ENCODE measurements around the gene LGALS8.

LGALS8 gene

DNA sequence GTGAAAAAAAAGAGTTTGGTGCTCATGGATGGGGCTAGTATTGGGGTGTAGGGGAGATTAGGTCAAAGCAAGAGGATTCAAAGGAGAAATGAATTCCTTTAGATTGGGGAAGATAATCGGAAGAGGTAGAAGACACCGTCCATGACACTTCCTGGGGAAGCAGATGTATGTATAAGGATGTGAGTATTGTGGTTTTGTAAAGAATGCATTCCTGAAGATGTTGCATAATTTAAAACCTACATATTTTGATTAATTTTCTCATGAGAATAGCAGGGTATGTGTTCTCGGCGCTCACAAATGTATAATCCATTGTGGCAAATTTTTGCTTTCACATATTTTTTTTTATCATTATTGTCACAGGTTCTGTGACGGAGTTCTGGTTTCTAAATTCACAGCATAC, 5.5 kb upstream of the LGALS8 start:
- no peak for TF ChIP-seq CTCF (IDR thresholded peaks at IDR 0.05; ENCODE audit: borderline replicate concordance, control extremely low read depth, extremely low read depth, insufficient read depth, missing control alignments)
- in situ Hi-C loops (cut with MboI; ENCODE audit: low sequenced_read_pairs, unreplicated experiment), result no loop called here
- no peak for DNase-seq (ENCODE audit: low spot score)

- no peak for DNase-seq (ENCODE audit: low spot score)
- no peak for TF ChIP-seq CTCF (IDR thresholded peaks at IDR 0.05; ENCODE audit: borderline replicate concordance, control extremely low read depth, extremely low read depth, insufficient read depth, missing control alignments)
- in situ Hi-C loops (cut with MboI; ENCODE audit: low sequenced_read_pairs, unreplicated experiment), result no loop called here
Measured at GRCh38 chr1:236520445-236521005, 3.3 kb upstream of the LGALS8 start.

DNA sequence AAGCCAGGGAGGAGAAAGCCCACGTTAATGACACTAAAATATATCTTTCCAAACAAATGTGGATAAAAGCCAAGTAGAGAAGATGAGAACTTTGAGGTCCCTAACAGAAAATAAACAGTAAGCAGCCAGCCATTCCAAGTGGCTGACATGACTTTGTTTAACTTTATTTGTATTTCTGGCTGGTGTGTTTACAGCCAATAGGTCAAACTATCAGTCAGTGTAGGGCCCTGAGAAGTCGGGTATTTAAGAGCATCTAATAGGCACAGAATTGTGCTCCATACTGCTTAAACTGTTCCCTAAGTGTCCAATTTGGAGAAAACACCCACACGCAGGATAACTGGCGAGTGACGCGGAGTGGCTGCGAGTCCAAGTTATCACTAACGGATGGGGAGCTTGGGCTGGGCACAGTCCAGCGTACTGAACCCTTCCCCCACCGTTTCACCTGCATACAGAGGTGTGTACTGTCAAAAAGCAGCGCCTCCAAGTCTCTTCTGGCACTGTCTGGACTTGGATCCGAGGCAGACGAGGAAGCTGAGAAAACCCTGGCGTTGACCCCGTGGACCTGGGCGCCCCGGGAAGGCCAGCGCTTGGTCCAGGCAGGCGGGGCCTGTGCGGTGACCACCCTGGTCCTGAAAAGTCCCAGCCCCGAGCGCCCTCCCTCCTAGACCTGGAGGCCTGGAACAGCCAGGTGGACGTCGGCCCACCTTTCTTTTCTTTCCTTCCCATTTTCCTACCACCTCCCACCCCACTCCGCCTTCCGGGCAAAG, 662 bp upstream of the LGALS8 start:
- TF ChIP-seq CTCF (IDR thresholded peaks at IDR 0.05; ENCODE audit: borderline replicate concordance, control extremely low read depth, extremely low read depth, insufficient read depth, missing control alignments), result no peak
- in situ Hi-C loops (cut with MboI; ENCODE audit: low sequenced_read_pairs, unreplicated experiment), result no loop called here
- DNase-seq (ENCODE audit: low spot score), result no peak

DNA sequence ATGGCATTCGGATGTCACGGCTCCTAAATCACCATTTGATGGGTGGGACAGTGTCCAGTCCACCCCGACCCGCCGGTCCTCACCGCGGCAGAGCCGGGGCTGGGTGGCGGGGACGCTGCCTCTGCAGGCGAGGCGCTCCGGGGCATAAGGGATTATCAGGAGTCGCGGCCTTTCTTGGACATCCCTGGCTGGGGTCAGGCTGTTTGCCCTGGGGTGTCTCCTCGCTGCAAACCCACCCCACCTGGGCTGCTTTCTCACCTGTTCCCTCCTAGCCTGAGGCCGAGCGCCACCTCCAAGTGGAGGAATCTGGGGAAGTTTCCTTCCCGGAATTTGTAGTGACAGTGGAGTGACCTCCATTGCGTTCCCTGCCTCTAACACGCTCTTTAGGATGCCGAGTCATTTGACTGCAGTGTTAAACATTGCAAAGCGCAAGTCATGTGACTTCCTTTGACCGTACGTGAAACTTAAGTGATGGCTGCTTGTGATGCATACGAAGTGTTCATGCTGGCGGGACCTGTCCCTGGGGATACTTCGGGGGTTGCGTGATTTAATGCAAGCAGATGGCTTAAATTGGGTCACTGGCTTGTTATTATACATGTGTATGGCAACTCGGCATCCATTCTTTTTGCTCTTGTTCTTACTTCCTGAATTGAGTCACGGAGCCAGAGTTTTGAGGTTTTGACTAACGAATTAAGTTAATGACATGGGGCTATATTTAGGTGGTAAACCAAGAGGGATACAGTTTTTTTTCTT, 536 bp downstream of the LGALS8 start:
- DNase-seq (ENCODE audit: low spot score), result peak; percentile 82
- no peak for TF ChIP-seq CTCF (IDR thresholded peaks at IDR 0.05; ENCODE audit: borderline replicate concordance, control extremely low read depth, extremely low read depth, insufficient read depth, missing control alignments)
- in situ Hi-C loops (cut with MboI; ENCODE audit: low sequenced_read_pairs, unreplicated experiment), result no loop called here

GRCh38 chr1:236524895-236525184, 1.1 kb downstream of the LGALS8 start:
- no peak for TF ChIP-seq CTCF (IDR thresholded peaks at IDR 0.05; ENCODE audit: borderline replicate concordance, control extremely low read depth, extremely low read depth, insufficient read depth, missing control alignments)
- in situ Hi-C loops (cut with MboI; ENCODE audit: low sequenced_read_pairs, unreplicated experiment), result no loop called here
- no peak for DNase-seq (ENCODE audit: low spot score)

DNA sequence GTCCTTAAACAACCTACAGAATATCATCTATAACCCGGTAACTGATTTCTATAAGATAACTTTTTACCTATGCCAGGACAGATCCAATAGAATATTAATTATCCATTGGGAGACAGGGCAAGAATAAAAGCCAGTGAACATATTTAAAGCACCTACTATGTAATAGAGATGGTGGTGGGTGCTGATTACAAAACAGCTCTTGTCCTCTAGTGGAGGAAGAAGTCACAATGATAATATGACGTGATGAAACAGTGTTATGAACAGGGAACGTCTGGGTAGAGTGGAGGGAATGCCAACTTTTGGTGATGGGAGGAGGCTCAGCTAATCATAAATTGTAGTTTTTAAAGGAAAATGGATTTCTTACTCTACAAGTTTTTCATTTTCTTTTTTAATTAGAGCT, 2.3 kb downstream of the LGALS8 start:
- no peak for DNase-seq (ENCODE audit: low spot score)
- no peak for TF ChIP-seq CTCF (IDR thresholded peaks at IDR 0.05; ENCODE audit: borderline replicate concordance, control extremely low read depth, extremely low read depth, insufficient read depth, missing control alignments)
- in situ Hi-C loops (cut with MboI; ENCODE audit: low sequenced_read_pairs, unreplicated experiment), result no loop called here

Measured in GM13976 (cell line).